ENCODE results near the gene TXNDC2.

TXNDC2 gene

DNA sequence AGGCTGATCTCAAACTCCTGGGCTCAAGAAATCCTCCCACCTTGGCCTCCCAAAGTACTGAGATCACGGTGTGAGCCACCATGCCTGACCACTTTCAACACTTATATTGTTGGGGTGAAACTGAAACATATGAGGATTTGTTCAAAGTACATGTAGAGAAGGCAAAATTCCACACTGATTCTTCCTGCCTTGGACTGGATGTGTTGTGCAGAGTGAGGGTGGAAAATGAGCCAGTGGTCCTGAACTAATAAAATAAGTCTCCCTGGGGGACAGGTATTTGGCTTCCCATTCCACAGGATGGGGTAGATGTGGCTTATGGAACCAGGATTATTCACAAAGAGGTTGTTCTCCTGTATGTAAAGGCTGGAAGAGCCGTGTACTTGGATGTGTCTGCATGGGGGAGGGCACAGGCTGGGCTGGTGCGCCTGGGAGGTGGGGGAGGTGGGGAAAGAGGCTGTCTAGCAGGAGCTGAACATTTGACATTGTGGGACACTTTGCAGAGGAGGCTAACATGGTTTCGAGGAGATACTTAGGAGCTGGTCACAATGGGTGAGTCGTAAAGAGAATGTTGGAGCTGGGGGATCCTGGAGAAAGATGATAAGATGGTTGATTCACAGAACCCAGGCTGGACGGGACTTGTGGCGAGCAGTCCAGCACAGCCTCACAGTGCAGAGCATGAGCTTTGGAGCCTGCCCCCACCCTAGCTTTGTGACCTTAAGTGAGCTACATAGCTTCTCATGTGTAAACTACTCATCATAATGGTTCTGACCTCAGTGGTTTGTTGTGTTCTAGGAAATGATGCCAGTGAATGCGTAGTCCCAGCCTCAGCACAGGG lies at the start of gene TXNDC2:
TXNDC2 (plus strand) TSS at position 804 of the 835 bp plus-strand sequence. CDS start 708 bp downstream, outside the sequence.
- TF ChIP-seq, protein P1, sequence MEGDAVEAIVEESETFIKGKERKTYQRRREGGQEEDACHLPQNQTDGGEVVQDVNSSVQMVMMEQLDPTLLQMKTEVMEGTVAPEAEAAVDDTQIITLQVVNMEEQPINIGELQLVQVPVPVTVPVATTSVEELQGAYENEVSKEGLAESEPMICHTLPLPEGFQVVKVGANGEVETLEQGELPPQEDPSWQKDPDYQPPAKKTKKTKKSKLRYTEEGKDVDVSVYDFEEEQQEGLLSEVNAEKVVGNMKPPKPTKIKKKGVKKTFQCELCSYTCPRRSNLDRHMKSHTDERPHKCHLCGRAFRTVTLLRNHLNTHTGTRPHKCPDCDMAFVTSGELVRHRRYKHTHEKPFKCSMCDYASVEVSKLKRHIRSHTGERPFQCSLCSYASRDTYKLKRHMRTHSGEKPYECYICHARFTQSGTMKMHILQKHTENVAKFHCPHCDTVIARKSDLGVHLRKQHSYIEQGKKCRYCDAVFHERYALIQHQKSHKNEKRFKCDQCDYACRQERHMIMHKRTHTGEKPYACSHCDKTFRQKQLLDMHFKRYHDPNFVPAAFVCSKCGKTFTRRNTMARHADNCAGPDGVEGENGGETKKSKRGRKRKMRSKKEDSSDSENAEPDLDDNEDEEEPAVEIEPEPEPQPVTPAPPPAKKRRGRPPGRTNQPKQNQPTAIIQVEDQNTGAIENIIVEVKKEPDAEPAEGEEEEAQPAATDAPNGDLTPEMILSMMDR (IDR thresholded peaks at IDR 0.05; ENCODE audit: control extremely low read depth, extremely low read depth, low read depth, missing control alignments): no peak
- ChIA-PET CTCF (interaction anchor here (1.4 kb wide), 1 partner anchor 13 kb away, joined by 3 read pairs; no protein-coding TSS in a partner anchor), POLR2A (no interaction called here)
- DNase-seq (ENCODE audit: extremely low spot score): no peak

DNA sequence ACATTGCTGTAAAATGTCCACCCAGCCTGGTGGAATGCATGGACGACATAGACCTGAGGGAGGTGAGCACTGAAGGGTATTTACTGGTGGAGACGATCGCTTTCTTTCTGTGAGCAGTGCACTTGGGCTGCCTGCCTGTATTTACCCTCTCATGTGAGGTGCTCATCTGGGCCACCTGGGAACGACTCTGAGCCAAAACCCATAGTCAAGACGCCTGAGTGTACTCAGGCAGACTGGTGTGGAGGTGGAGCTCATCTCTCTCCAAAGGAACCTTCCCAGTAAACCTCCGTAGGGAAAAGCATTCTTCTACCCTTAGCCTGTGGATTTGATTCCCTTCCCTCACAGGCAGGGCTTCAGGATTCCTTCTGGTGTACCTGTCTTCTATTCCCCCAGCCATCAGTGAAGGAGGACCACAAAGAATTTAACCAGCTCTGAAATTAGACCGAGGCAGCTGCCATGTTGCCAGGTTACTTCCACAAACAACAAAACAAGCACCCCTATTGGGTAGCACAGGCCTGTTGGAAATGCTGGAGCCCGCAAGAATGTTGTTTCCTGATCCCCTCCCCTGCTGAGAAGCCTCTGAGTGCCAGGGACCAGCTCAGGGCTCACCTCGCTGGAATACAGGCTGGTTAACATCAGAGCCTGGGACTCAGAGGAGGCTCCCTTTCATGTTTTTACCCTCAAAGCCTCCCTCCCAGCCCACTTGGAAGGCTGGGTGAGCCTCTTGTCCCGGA lies 47.5 kb upstream of the TXNDC2 start:
- ChIA-PET POLR2A (no interaction called here), CTCF (no interaction called here)
- TF ChIP-seq, protein P1 (IDR thresholded peaks at IDR 0.05; ENCODE audit: control extremely low read depth, extremely low read depth, low read depth, missing control alignments): no peak
- DNase-seq (ENCODE audit: extremely low spot score): no peak

DNA sequence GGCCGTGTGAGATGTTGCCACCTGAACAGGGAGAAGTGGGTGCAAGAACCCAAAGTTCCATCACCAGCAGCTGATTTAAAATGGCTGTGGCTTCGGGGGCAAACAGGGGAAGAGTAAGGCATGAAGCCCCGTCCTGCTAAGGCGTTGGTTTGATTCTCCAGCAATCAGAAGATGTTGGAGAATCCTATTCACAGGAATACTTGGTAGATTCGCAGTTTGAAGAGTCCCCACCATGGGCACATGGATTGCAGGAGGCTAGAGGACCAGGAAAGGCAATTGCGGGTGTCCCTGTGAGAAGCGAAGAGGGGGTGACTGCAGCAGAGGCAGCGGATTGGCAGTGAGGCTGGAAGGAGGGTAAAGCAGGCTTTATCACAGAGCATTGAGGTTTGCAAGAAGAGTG lies 46.6 kb upstream of the TXNDC2 start:
- ChIA-PET CTCF (no interaction called here), POLR2A (no interaction called here)
- TF ChIP-seq, protein P1 (IDR thresholded peaks at IDR 0.05; ENCODE audit: control extremely low read depth, extremely low read depth, low read depth, missing control alignments): no peak
- DNase-seq (ENCODE audit: extremely low spot score): no peak

DNA sequence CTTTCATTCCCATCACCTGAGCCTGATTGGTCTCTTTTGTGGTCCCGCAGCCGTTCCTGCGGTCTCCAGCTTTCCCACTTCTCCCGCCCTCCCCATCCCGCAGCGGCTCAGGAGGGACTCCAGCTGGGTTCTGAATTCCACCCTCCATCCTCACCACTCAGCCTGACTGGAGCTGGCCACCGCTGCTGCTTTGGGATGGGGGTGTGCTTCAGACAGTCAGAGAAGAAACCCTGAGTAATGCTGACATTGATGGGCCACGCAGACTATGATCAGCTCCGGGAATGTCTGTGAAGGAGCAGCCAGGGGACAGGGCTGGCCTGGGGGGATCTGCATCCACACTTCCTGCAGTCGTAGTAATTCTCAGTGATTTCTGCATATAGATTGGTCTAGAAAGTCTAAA lies 45.9 kb upstream of the TXNDC2 start:
- no peak for DNase-seq (ENCODE audit: extremely low spot score)
- ChIA-PET CTCF (no interaction called here), POLR2A (no interaction called here)
- TF ChIP-seq, protein P1 (IDR thresholded peaks at IDR 0.05; ENCODE audit: control extremely low read depth, extremely low read depth, low read depth, missing control alignments): no peak

DNA sequence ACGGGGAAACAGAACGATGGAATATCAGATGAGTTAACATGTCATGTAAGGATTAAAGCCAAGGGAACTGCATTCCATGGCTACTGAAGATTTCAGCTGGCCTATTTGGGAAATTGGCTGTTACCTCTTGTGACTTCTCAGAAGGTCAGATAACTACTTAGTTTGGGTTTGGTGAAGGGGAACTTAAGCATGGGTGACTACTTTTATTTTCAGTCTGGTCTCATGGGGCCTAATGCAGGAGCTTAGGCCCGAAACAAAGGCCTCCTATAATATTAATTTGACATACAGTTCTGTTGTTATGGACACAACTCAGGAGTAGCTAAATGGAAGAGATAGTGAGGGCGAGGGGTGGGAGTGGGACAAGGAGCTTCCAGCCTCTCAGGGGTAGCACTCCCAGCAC lies 44.0 kb upstream of the TXNDC2 start:
- TF ChIP-seq, protein P1 (IDR thresholded peaks at IDR 0.05; ENCODE audit: control extremely low read depth, extremely low read depth, low read depth, missing control alignments): no peak
- ChIA-PET CTCF (no interaction called here), POLR2A (no interaction called here)
- DNase-seq (ENCODE audit: extremely low spot score): no peak

DNA sequence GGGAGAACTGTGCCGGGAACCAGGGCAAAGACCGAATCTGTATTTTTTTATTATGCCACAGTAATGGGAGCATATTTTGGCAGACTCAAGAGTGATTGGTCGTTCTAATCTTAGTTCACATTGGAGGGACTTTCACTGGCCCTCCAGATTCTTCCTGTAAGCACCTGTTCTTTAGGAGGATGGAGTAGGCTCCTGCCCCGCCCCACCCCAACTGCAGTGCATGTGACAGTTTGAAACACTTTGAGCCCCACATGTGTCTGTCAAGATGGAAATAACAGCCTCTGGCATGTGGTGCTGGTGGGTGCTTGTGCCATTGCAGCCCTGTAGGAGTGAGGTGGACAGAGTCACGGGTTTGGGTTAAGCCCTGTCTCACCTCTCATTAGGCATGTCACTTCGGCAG lies 43.3 kb upstream of the TXNDC2 start:
- TF ChIP-seq, protein P1 (IDR thresholded peaks at IDR 0.05; ENCODE audit: control extremely low read depth, extremely low read depth, low read depth, missing control alignments): no peak
- CTCF ChIA-PET: no interaction called here
- DNase-seq (ENCODE audit: extremely low spot score): no peak
- POLR2A ChIA-PET: no interaction called here
